ENCODE results near the gene GSTA2. TPM values are rescaled to one million over a fixed set of nuclear protein-coding genes. Genes with fewer than 3 reads are reported as not detected.
"Not testable (repeated sequence)": the region's sequence is repeated elsewhere in the genome, so short reads cannot be mapped to it uniquely, and the experiment has no call there.

GSTA2 gene
- total and polyA plus RNA-seq, 2 experiments from 2014 or later, result 383 to 441 TPM

DNA sequence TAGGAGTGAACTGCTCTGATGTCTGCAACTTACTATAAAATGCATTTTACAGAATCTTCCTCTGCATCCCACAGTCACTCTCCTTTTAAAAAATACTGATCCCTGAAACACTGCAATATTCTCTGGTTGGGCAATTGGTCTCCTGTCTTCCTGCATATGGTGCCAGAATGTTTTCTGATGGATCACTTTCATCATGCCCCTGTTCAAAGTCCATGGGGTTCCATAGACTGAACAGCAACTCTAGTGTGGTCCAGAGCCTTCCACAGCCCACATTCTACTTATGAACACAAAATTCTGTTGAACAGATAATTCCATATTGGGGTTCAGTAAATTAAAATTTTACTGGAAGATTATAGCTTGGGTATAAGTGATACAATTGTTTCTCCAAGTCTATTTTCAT is 11.0 kb downstream of the GSTA2 start:
- DNase-seq (ENCODE audit: low spot score), result no peak
- no peak overlapping the region for H3K27ac ChIP-seq
- H3K27me3 ChIP-seq, result no peaks in the 10 kb centered on the region
- H3K79me2 ChIP-seq, result no peaks in the 10 kb centered on the region
- H3K9me2 ChIP-seq (replicated peaks; ENCODE audit: insufficient read depth), result no peaks in the 10 kb centered on the region
- TF ChIP-seq, protein P1, sequence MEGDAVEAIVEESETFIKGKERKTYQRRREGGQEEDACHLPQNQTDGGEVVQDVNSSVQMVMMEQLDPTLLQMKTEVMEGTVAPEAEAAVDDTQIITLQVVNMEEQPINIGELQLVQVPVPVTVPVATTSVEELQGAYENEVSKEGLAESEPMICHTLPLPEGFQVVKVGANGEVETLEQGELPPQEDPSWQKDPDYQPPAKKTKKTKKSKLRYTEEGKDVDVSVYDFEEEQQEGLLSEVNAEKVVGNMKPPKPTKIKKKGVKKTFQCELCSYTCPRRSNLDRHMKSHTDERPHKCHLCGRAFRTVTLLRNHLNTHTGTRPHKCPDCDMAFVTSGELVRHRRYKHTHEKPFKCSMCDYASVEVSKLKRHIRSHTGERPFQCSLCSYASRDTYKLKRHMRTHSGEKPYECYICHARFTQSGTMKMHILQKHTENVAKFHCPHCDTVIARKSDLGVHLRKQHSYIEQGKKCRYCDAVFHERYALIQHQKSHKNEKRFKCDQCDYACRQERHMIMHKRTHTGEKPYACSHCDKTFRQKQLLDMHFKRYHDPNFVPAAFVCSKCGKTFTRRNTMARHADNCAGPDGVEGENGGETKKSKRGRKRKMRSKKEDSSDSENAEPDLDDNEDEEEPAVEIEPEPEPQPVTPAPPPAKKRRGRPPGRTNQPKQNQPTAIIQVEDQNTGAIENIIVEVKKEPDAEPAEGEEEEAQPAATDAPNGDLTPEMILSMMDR (IDR thresholded peaks at IDR 0.05; ENCODE audit: poor library complexity), result no peak
- TF ChIP-seq EZH2 (IDR thresholded peaks at IDR 0.05; ENCODE audit: borderline replicate concordance), result no peak
- TF ChIP-seq EZH2phosphoT487 (IDR thresholded peaks at IDR 0.05; ENCODE audit: low read depth, severe bottlenecking, unreplicated experiment), result no peak
- H3K9me3 ChIP-seq (ENCODE audit: low read depth), result no peaks in the 10 kb centered on the region
- no peaks in the 10 kb centered on the region for H4K20me1 ChIP-seq (ENCODE audit: insufficient read depth, poor library complexity, severe bottlenecking)
- no peak overlapping the region for H3K4me2 ChIP-seq
- H2AFZ ChIP-seq, result no peak overlapping the region
- no peak overlapping the region for H3K4me3 ChIP-seq
- no peaks in the 10 kb centered on the region for H3K36me3 ChIP-seq (replicated peaks; ENCODE audit: insufficient read depth, low read depth)
- no peaks in the 10 kb centered on the region for H3K4me1 ChIP-seq (ENCODE audit: insufficient read depth)

DNA sequence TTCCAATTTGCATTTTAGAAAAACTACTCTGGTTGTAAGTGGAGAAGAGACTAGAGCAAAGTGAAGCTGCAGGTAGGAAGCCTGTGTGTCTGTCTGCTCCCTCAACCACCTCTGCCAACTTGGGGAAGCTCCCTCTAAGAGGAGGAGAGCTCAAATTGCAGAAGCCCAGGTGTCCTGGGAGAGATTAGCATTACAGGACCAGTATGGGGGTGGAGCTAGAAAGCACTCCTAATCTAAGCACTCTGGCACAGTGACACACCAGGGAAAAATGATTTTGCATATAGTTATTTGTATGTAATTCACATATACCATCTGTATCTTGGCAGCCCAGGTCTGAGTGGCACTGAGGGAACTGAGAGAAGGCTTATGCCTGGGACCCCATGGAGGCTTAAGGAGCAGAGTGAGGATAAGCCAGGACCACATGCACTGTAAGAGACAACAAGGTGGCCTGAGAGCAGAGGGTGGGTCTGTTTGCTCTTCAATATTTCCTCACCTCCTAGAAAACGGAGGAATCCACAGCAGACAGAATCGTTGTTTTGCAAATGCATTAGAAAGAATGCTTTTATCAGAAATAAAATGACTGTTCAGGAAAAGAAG is 13.6 kb downstream of the GSTA2 start:
- H3K36me3 ChIP-seq (replicated peaks; ENCODE audit: insufficient read depth, low read depth), result no peaks in the 10 kb centered on the region
- no peak overlapping the region for H2AFZ ChIP-seq
- no peak overlapping the region for H3K4me3 ChIP-seq
- no peaks in the 10 kb centered on the region for H3K79me2 ChIP-seq
- TF ChIP-seq, protein P1 (IDR thresholded peaks at IDR 0.05; ENCODE audit: poor library complexity), result no peak
- no peak for TF ChIP-seq EZH2 (IDR thresholded peaks at IDR 0.05; ENCODE audit: borderline replicate concordance)
- no peak for TF ChIP-seq EZH2phosphoT487 (IDR thresholded peaks at IDR 0.05; ENCODE audit: low read depth, severe bottlenecking, unreplicated experiment)
- H3K27ac ChIP-seq, result no peak overlapping the region
- H3K4me2 ChIP-seq, result no peak overlapping the region
- H3K27me3 ChIP-seq, result no peaks in the 10 kb centered on the region
- no peak for DNase-seq (ENCODE audit: low spot score)
- peaks cover 7% of the 10 kb centered on the region for H3K4me1 ChIP-seq (ENCODE audit: insufficient read depth)
- 62% methylated on average over 2 of the region's 2 CpGs for WGBS (ENCODE audit: low lambda C conversion rate, missing lambda C conversion rate)
- H3K9me3 ChIP-seq (ENCODE audit: low read depth), result no peaks in the 10 kb centered on the region
- no peaks in the 10 kb centered on the region for H4K20me1 ChIP-seq (ENCODE audit: insufficient read depth, poor library complexity, severe bottlenecking)
- no peaks in the 10 kb centered on the region for H3K9me2 ChIP-seq (replicated peaks; ENCODE audit: insufficient read depth)

DNA sequence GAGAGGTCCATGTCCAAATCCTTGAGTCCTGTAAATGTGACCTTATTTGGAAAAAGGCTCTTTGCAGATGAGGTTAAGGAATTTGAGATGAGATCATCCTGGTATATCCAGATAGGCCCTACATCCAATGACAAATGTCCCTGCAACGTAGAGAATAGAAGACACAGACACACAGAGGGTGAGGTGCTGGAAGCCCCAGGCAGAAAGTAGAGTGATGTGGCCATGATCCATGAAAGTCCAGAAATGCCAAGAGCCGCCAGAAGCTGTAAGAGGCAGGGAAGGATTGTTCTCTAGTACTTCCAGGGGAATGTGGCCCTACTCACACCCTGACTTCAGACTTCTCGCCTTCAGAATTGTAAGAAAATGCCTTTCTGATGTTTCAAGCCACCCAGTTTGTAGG is 16.0 kb downstream of the GSTA2 start:
- H3K27me3 ChIP-seq; H3K9me3 ChIP-seq (ENCODE audit: low read depth); H3K79me2 ChIP-seq; H4K20me1 ChIP-seq (ENCODE audit: insufficient read depth, poor library complexity, severe bottlenecking); H3K36me3 ChIP-seq (replicated peaks; ENCODE audit: insufficient read depth, low read depth); DNase-seq (ENCODE audit: low spot score); H3K9me2 ChIP-seq (replicated peaks; ENCODE audit: insufficient read depth); H3K4me3 ChIP-seq; H3K4me1 ChIP-seq (ENCODE audit: insufficient read depth); H2AFZ ChIP-seq; H3K4me2 ChIP-seq: not testable (repeated sequence)
- 83% methylated on average over 3 of the region's 3 CpGs for WGBS (ENCODE audit: low lambda C conversion rate, missing lambda C conversion rate)
- H3K27ac ChIP-seq, result peak overlapping the region; percentile 66

DNA sequence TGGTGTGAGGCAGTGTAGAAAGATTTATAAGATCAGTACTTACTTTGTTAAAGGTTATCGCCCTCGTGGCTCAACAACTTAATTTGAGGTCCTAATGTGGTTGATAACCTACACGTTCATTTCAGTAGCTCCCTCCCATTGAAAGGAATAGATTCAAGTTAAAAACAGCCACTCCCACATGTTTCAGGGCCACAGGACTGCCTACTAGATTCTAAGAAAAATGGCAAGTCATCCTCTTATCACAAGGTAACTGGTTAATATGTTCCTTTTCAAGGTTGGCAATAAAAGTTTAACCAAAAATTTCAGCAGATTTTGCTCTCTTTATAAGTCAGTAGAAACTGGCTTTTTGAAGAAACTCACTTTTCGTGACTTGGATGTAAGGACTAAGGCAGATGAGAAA is 17.1 kb downstream of the GSTA2 start:
- whole genome bisulfite sequencing (ENCODE audit: low lambda C conversion rate, missing lambda C conversion rate), result 73% methylated on average over 4 of the region's 4 CpGs
- no peaks in the 10 kb centered on the region for H3K9me2 ChIP-seq (replicated peaks; ENCODE audit: insufficient read depth)
- no peak overlapping the region for H3K4me3 ChIP-seq
- peak overlapping the region; percentile 66 for H3K27ac ChIP-seq
- H2AFZ ChIP-seq, result no peak overlapping the region
- no peaks in the 10 kb centered on the region for H3K36me3 ChIP-seq (replicated peaks; ENCODE audit: insufficient read depth, low read depth)
- H3K9me3 ChIP-seq (ENCODE audit: low read depth), result no peaks in the 10 kb centered on the region
- H3K79me2 ChIP-seq, result no peaks in the 10 kb centered on the region
- no peak overlapping the region for H3K4me2 ChIP-seq
- H3K4me1 ChIP-seq (ENCODE audit: insufficient read depth), result peaks cover 7% of the 10 kb centered on the region
- H3K27me3 ChIP-seq, result no peaks in the 10 kb centered on the region
- no peaks in the 10 kb centered on the region for H4K20me1 ChIP-seq (ENCODE audit: insufficient read depth, poor library complexity, severe bottlenecking)
- no peak for DNase-seq (ENCODE audit: low spot score)
- TF ChIP-seq EZH2 (IDR thresholded peaks at IDR 0.05; ENCODE audit: borderline replicate concordance), result no peak
- no peak for TF ChIP-seq EZH2phosphoT487 (IDR thresholded peaks at IDR 0.05; ENCODE audit: low read depth, severe bottlenecking, unreplicated experiment)
- TF ChIP-seq, protein P1 (IDR thresholded peaks at IDR 0.05; ENCODE audit: poor library complexity), result no peak

All from hepatocyte (in vitro differentiated cells).